AG04450 (cell line): Measurements from ENCODE around the gene ZNF747. TPM values are rescaled to one million over a fixed set of nuclear protein-coding genes. Genes with fewer than 3 reads are reported as not detected.

Experiments
- CTCF ChIA-PET: fragments of 300-600, 350-600 bp; formaldehyde crosslinking; extraction: SDS; loops from one replicate; lab custom pipeline; 2022; ENCODE audit warnings: antibody characterized with exemption, inconsistent platforms; lab: Charles Lee
- POLR2A ChIA-PET: fragments of 350-600 bp; formaldehyde crosslinking; extraction: SDS; loops from one replicate; lab custom pipeline; 2021; ENCODE audit warnings: antibody characterized with exemption, inconsistent platforms; lab: Yijun Ruan, JAX
- DNase-seq: peaks from one replicate; pipeline ENCODE4 v3.0.0-alpha.2; 2011; ENCODE audit warnings: low read depth, low spot score
- H3K27ac ChIP-seq: one replicate; pipeline ENCODE4 v1.5.1; 2012; ENCODE audit warnings: low read depth, low read length, control low read depth
- H3K27me3 ChIP-seq: one replicate; pipeline ENCODE4 v1.6.0; 2012; ENCODE audit warnings: low read length; ENCODE audit not compliant: control insufficient read depth, insufficient read depth
- H3K4me3 ChIP-seq: 2 replicates; pipeline ENCODE4 v1.5.1; 2011; ENCODE audit warnings: mild to moderate bottlenecking, low read depth, low read length, control low read depth
- H3K9me3 ChIP-seq: 2 replicates; pipeline ENCODE4 v1.5.1; 2012; ENCODE audit warnings: low read length; ENCODE audit not compliant: control insufficient read depth, insufficient read depth
- CTCF ChIP-seq: IDR thresholded peaks from 2 replicates; pipeline ENCODE4 v1.5.1; 2011; ENCODE audit warnings: low read depth, low read length, control low read depth, inconsistent platforms
- polyA minus RNA-seq: library from RNA; depleted of rRNA, polyadenylated mRNA; stranded (reverse); fragments of >200 nt; gene quantifications from 2 replicates; pipeline ENCODE4 v1.2.3, GENCODE V29; 2011; rRNA and poly(A)+ RNA removed
- polyA plus RNA-seq: library from polyadenylated mRNA; depleted of rRNA; stranded (reverse); fragments of >200 nt; gene quantifications from 2 replicates; pipeline ENCODE4 v1.2.3, GENCODE V29; 2011; rRNA removed

ZNF747 gene
- polyA plus RNA-seq: 4.9 and 5.0 TPM in 2 replicates
- polyA minus RNA-seq: 3.6 and 4.5 TPM in 2 replicates

GRCh38 chr16:30534368-30535105 is at the start of gene ZNF747:
Gene ZNF747, minus strand, starts transcription at chr16:30534858. Its CDS starts 179 bp downstream, at chr16:30534679.
- Histone ChIP-seq H3K27ac (peak within 1 kb of the TSS; percentile 65), H3K27me3 (no peaks in the 10 kb centered on the region), H3K9me3 (no peaks in the 10 kb centered on the region; the same call in 1 of the 2 replicates), H3K4me3 (peak within 1 kb of the TSS; percentile 69)
- CTCF ChIA-PET: interaction anchor here (0.6 to 1.9 kb wide), 9 partner anchors 17 to 493 kb away, joined by 3 to 14 read pairs (median 6); partner anchors contain the start of genes PRR14 and ZNF785
- no peak for TF ChIP-seq CTCF
- POLR2A ChIA-PET: interaction anchor here (0.6 to 1.7 kb wide), 5 partner anchors 31 to 116 kb away, joined by 3 to 8 read pairs (median 6); partner anchors contain the start of genes ZNF688 and ZNF689
- no peak for DNase-seq

- Histone ChIP-seq H3K27me3 (no peaks in the 10 kb centered on the region), H3K9me3 (peaks cover 5% of the 10 kb centered on the region; the same call in 1 of the 2 replicates), H3K4me3 (no peak overlapping the region), H3K27ac (no peak overlapping the region)
- CTCF ChIA-PET: no interaction called here
- TF ChIP-seq CTCF: no peak
- POLR2A ChIA-PET: no interaction called here
- no peak for DNase-seq
Observed at GRCh38 chr16:30582611-30583340, 48.1 kb upstream of the ZNF747 start.

- no peak for TF ChIP-seq CTCF
- H3K9me3 ChIP-seq: peaks cover 5% of the 10 kb centered on the region; the same call in 1 of the 2 replicates
- no peak overlapping the region for H3K4me3 ChIP-seq
- no peak overlapping the region for H3K27ac ChIP-seq
- no peak for DNase-seq
- H3K27me3 ChIP-seq: no peaks in the 10 kb centered on the region
- CTCF ChIA-PET: no interaction called here
- POLR2A ChIA-PET: no interaction called here
Observed at GRCh38 chr16:30581457-30581856, 46.8 kb upstream of the ZNF747 start.

- no peak for DNase-seq
- H3K4me3 ChIP-seq: no peak overlapping the region
- no peaks in the 10 kb centered on the region; the same call in 1 of the 2 replicates for H3K9me3 ChIP-seq
- ChIA-PET POLR2A (no interaction called here), CTCF (interaction anchor here (0.7 to 0.9 kb wide), 2 partner anchors 24 to 125 kb away, joined by 3 read pairs; no protein-coding TSS in a partner anchor)
- H3K27ac ChIP-seq: no peak overlapping the region
- no peaks in the 10 kb centered on the region for H3K27me3 ChIP-seq
- no peak for TF ChIP-seq CTCF
Observed at GRCh38 chr16:30574678-30575077, 40.0 kb upstream of the ZNF747 start.
